SK-N-SH (cell line): ENCODE data around the gene MTCL1. TPM values are rescaled to one million over a fixed set of nuclear protein-coding genes. Genes with fewer than 3 reads are reported as not detected.

Experiments used
- CTCF ChIA-PET: fragments of 300-600, 350-600 bp; formaldehyde crosslinking; extraction: SDS; loops from one replicate; lab custom pipeline; 2021; lab: Yijun Ruan, JAX
- POLR2A ChIA-PET: fragments of 350-600 bp; sonication (Branson Sonifier 250); formaldehyde crosslinking; extraction: SDS; loops from one replicate; lab custom pipeline; 2020; ENCODE audit warnings: antibody characterized with exemption, inconsistent platforms; lab: Yijun Ruan, JAX
- DNase-seq: peaks from one replicate; pipeline ENCODE4 v3.0.0; 2012
- H2AFZ ChIP-seq: fragments of 200-600 bp; sonication (generic); 2 replicates; pipeline ENCODE4 v1.8.1; 2016; ENCODE audit warnings: antibody characterized with exemption, mild to moderate bottlenecking, low read depth
- H3F3A ChIP-seq: fragments of 200-600 bp; sonication (generic); replicated peaks from 2 replicates; pipeline ENCODE3; 2016; ENCODE audit warnings: antibody characterized with exemption, mild to moderate bottlenecking; ENCODE audit not compliant: insufficient read depth
- H3K27ac ChIP-seq, 2 experiments: fragments of 200-500 bp in 1 of 2; fragments of 200-600 bp in 1 of 2; sonication (Bioruptor generic) in 1 of 2; sonication (generic), shearing (Covaris generic) in 1 of 2; 2 replicates each; pipeline versions ENCODE4 v1.5.1 to v1.6.1; 2014 to 2016; ENCODE audit warnings: low read depth in 2 of 2, inconsistent platforms in 1 of 2, low read length in 1 of 2, mild to moderate bottlenecking in 1 of 2, mixed read lengths in 1 of 2
- H3K27me3 ChIP-seq: fragments of 200-600 bp; sonication (generic), shearing (Covaris generic); 2 replicates; pipeline ENCODE4 v1.6.1; 2016; ENCODE audit warnings: mixed run types; ENCODE audit not compliant: insufficient read depth
- H3K36me3 ChIP-seq, 2 experiments: fragments of 200-500 bp in 1 of 2; fragments of 200-600 bp in 1 of 2; sonication (Bioruptor generic) in 1 of 2; sonication (generic) in 1 of 2; replicated peaks in 1 of 2; 2 replicates each; pipeline versions ENCODE3 to v1.5.1; 2014 to 2016; ENCODE audit warnings: low read length in 1 of 2, mild to moderate bottlenecking in 1 of 2; ENCODE audit not compliant: insufficient read depth in 2 of 2, control insufficient read depth in 1 of 2
- H3K4me1 ChIP-seq, 2 experiments: fragments of 200-500 bp in 1 of 2; fragments of 200-600 bp in 1 of 2; sonication (Bioruptor generic) in 1 of 2; sonication (generic), shearing (Covaris generic) in 1 of 2; 2 replicates each; pipeline versions ENCODE4 v1.5.1 to v1.6.1; 2014 to 2016; ENCODE audit warnings: low read depth in 1 of 2, low read length in 1 of 2, mixed run types in 1 of 2; ENCODE audit not compliant: insufficient read depth in 2 of 2, control insufficient read depth in 1 of 2
- H3K4me2 ChIP-seq: fragments of 200-600 bp; sonication (generic), shearing (Covaris generic); 2 replicates; pipeline ENCODE4 v1.6.1; 2017; ENCODE audit warnings: mixed run types
- H3K4me3 ChIP-seq, 2 experiments: fragments of 200-500 bp in 1 of 2; fragments of 200-600 bp in 1 of 2; sonication (Bioruptor generic) in 1 of 2; sonication (generic), shearing (Covaris generic) in 1 of 2; 2 replicates each; pipeline versions ENCODE4 v1.5.1 to v1.8.1; 2014 to 2016; ENCODE audit warnings: low read depth in 2 of 2, inconsistent platforms in 1 of 2, low read length in 1 of 2, mild to moderate bottlenecking in 1 of 2, mixed read lengths in 1 of 2, moderate library complexity in 1 of 2
- H3K79me2 ChIP-seq: fragments of 200-600 bp; sonication (generic); 2 replicates; pipeline ENCODE4 v1.8.1; 2017; ENCODE audit warnings: mild to moderate bottlenecking; ENCODE audit not compliant: insufficient read depth
- H3K9ac ChIP-seq: fragments of 200-600 bp; sonication (generic); 2 replicates; pipeline ENCODE4 v1.6.1; 2017; ENCODE audit warnings: mixed run types
- H3K9me2 ChIP-seq: fragments of 200-600 bp; sonication (generic); 2 replicates; pipeline ENCODE4 v1.6.1; 2017; ENCODE audit warnings: mixed run types
- H3K9me3 ChIP-seq: fragments of 200-600 bp; sonication (generic); 2 replicates; pipeline ENCODE4 v1.6.1; 2017; ENCODE audit warnings: mixed run types, mild to moderate bottlenecking, moderate library complexity
- H4K20me1 ChIP-seq: fragments of 200-600 bp; sonication (generic); 2 replicates; pipeline ENCODE4 v1.6.1; 2017; ENCODE audit warnings: mild to moderate bottlenecking, mixed run types; ENCODE audit not compliant: insufficient read depth
- CHD2 ChIP-seq: fragments of 150-350 bp; IDR thresholded peaks from 2 replicates; pipeline ENCODE4 v1.6.1; 2018; ENCODE audit warnings: low read length; ENCODE audit not compliant: partially characterized antibody
- CTCF ChIP-seq: fragments of 200-600 bp; sonication (generic); IDR thresholded peaks from 2 replicates; pipeline ENCODE4 v1.6.1; 2017; ENCODE audit warnings: antibody characterized with exemption, mild to moderate bottlenecking, moderate library complexity
- EP300 ChIP-seq, 2 experiments: IDR thresholded peaks; 2 replicates each; pipeline versions ENCODE4 v1.4.0 to v1.6.1; 2012; ENCODE audit warnings: borderline replicate concordance in 1 of 2, low read depth in 1 of 2, low read length in 1 of 2
- EZH2phosphoT487 ChIP-seq: fragments of 200-600 bp; sonication (generic); IDR thresholded peaks from 2 replicates; pipeline ENCODE4 v1.6.1; 2017; ENCODE audit warnings: low read depth, mixed run types, mild to moderate bottlenecking, antibody characterized with exemption, moderate library complexity, borderline replicate concordance
- GABPA ChIP-seq: IDR thresholded peaks from 2 replicates; pipeline ENCODE4 v1.4.0; 2012; ENCODE audit warnings: low read depth, mild to moderate bottlenecking
- GATA2 ChIP-seq: sonication (generic); formaldehyde crosslinking; IDR thresholded peaks from 2 replicates; pipeline ENCODE4 v1.5.0; 2020; ENCODE audit warnings: mild to moderate bottlenecking, missing genetic modification reagents
- MAX ChIP-seq: IDR thresholded peaks from 2 replicates; pipeline ENCODE4 v1.4.0; 2012; ENCODE audit warnings: low read depth
- MEF2A ChIP-seq: IDR thresholded peaks from 2 replicates; pipeline ENCODE4 v1.4.0; 2012; ENCODE audit warnings: low read depth, borderline replicate concordance
- MXI1 ChIP-seq: IDR thresholded peaks from 2 replicates; pipeline ENCODE4 v1.6.1; 2012; ENCODE audit warnings: mild to moderate bottlenecking, low read depth, low read length, improper control_type of control experiment
- NFIC ChIP-seq: IDR thresholded peaks from 2 replicates; pipeline ENCODE4 v1.4.0; 2012; ENCODE audit warnings: borderline replicate concordance
- RAD21 ChIP-seq: IDR thresholded peaks from 2 replicates; pipeline ENCODE4 v1.6.1; 2012; ENCODE audit warnings: mild to moderate bottlenecking, low read length
- SIN3A ChIP-seq: IDR thresholded peaks from 2 replicates; pipeline ENCODE4 v1.6.1; 2012; ENCODE audit warnings: low read depth, mild to moderate bottlenecking, low read length, moderate library complexity, borderline replicate concordance
- SMC3 ChIP-seq: IDR thresholded peaks from 2 replicates; pipeline ENCODE4 v1.6.1; 2012; ENCODE audit warnings: low read depth, low read length, improper control_type of control experiment
- TCF12 ChIP-seq: IDR thresholded peaks from 2 replicates; pipeline ENCODE4 v1.4.0; 2012
- ZBTB33 ChIP-seq: IDR thresholded peaks from 2 replicates; pipeline ENCODE4 v1.4.0; 2012; ENCODE audit warnings: low read depth, borderline replicate concordance
- WGBS: methylation state at CpG from one replicate; pipeline ENCODE4 v1.1.6; 2017; ENCODE audit warnings: low lambda C conversion rate; 5-methylcytosine and 5-hydroxymethylcytosine counted together
- polyA plus RNA-seq, 3 experiments: library from polyadenylated mRNA; depleted of rRNA; stranded (reverse); fragments of >200 nt; gene quantifications; 2 replicates each; pipeline ENCODE4 v1.2.3, GENCODE V29; 2012

Gene MTCL1
- polyA plus RNA-seq, 1 of the 3 experiments (the other 2 are of a cell fraction) = 33.5 TPM

- Histone ChIP-seq H3K4me1 (no peaks in the 10 kb centered on the region), H3F3A (no peaks in the 10 kb centered on the region), H3K9ac (no peak overlapping the region), H3K9me2 (no peaks in the 10 kb centered on the region), H3K9me3 (no peaks in the 10 kb centered on the region), H3K4me3 (no peak overlapping the region), H2AFZ (no peak overlapping the region), H3K4me2 (no peak overlapping the region), H3K27me3 (no peaks in the 10 kb centered on the region), H3K36me3 (no peaks in the 10 kb centered on the region), H3K79me2 (no peaks in the 10 kb centered on the region), H3K27ac (no peak overlapping the region), H4K20me1 (no peaks in the 10 kb centered on the region)
- TF ChIP-seq EZH2phosphoT487 = no peak
- TF ChIP-seq ZBTB33 = no peak
- TF ChIP-seq RAD21 = no peak
- no peak for TF ChIP-seq SIN3A
- WGBS = 86% methylated on average over 8 of the region's 8 CpGs
- POLR2A ChIA-PET = no interaction called here
- DNase-seq = no peak
- CTCF ChIA-PET = no interaction called here
Observed at GRCh38 chr18:8856212-8856611, 150.9 kb downstream of the MTCL1 start.

DNA sequence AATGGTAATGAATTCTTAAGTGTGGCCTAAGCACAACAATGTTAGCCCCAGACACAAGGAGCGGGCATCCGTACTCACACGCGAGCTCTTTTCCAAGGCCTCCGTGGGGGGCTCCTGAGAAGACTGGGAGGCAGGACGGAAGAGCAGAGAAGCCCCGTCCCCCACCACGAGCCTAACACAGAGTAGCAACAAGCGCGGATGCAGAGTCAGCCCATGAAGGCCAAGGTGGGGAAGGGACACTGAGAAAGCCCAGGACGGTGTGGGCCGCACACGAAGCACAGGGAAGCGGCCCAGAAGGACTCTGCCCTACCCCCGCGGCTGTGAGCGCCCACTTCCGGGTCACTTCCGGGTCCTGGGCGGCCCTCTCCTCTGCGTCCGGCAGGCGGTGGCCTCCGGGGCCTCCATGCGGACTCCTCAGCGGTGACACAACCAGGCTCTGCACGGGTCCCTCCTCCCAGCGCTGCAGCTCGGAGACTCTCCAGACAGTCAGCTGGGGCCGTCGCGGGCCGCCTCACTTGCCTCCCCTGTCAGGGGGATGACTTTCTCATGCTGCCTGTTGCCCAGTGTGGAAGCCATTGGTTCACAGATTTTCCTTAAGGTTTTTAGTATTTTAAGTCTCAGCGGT lies 151.5 kb downstream of the MTCL1 start:
- TF ChIP-seq MXI1 (no peak), SIN3A (no peak), EP300 (IDR thresholded peaks at IDR 0.05; ENCODE audit: borderline replicate concordance in 1 of 2, low read depth in 1 of 2, low read length in 1 of 2) (no peak), MEF2A (no peak), GABPA (no peak), CHD2 (no peak), SMC3 (no peak), EZH2phosphoT487 (no peak), NFIC (no peak), MAX (no peak), TCF12 (no peak), GATA2 (CRISPR knock-in tag) (no peak), CTCF (no peak)
- no peaks in the 10 kb centered on the region for H3K79me2 ChIP-seq
- no peaks in the 10 kb centered on the region for H3K9me2 ChIP-seq
- no peaks in the 10 kb centered on the region for H3K36me3 ChIP-seq
- H3F3A ChIP-seq = no peaks in the 10 kb centered on the region
- DNase-seq = no peak
- H3K9ac ChIP-seq = no peak overlapping the region
- H2AFZ ChIP-seq = no peak overlapping the region
- POLR2A ChIA-PET = no interaction called here
- no peak overlapping the region for H3K27ac ChIP-seq
- no peak overlapping the region for H3K4me3 ChIP-seq
- H3K9me3 ChIP-seq = no peaks in the 10 kb centered on the region
- H3K4me1 ChIP-seq = no peaks in the 10 kb centered on the region
- CTCF ChIA-PET = interaction anchor here (1.3 kb wide), 1 partner anchor 43 kb away, joined by 3 read pairs; no protein-coding TSS in a partner anchor
- H4K20me1 ChIP-seq = no peaks in the 10 kb centered on the region
- H3K27me3 ChIP-seq = no peaks in the 10 kb centered on the region
- no peak overlapping the region for H3K4me2 ChIP-seq
- 96% methylated on average over 28 of the region's 34 CpGs for WGBS
